Neuronal stem cell (in vitro differentiated cells): ENCODE results near the gene METRN.

ENCODE experiments used
- DNase-seq: peaks from one replicate; pipeline ENCODE4 v3.0.0-alpha.2; 2013; ENCODE audit warnings: low spot score
- H2AFZ ChIP-seq: one replicate; pipeline ENCODE4 v1.6.1; 2013; ENCODE audit warnings: mild to moderate bottlenecking, low read length, inconsistent platforms
- H2AK5ac ChIP-seq: 2 replicates; pipeline ENCODE4 v1.6.1; 2013; ENCODE audit warnings: low read depth, mild to moderate bottlenecking, inconsistent platforms, low read length, moderate library complexity, mixed read lengths
- H2BK120ac ChIP-seq: 2 replicates; pipeline ENCODE4 v1.6.1; 2013; ENCODE audit warnings: low read depth, mild to moderate bottlenecking, inconsistent platforms, low read length, moderate library complexity, mixed read lengths
- H2BK12ac ChIP-seq: one replicate; pipeline ENCODE4 v1.6.1; 2013; ENCODE audit warnings: low read length, inconsistent platforms
- H2BK15ac ChIP-seq: 2 replicates; pipeline ENCODE4 v1.6.1; 2013; ENCODE audit warnings: mild to moderate bottlenecking, low read length, inconsistent platforms, mixed read lengths
- H2BK5ac ChIP-seq: one replicate; pipeline ENCODE4 v1.6.1; 2013; ENCODE audit warnings: inconsistent platforms, mild to moderate bottlenecking, low read length, moderate library complexity
- H3K14ac ChIP-seq: one replicate; pipeline ENCODE4 v1.6.1; 2013; ENCODE audit warnings: low read length, inconsistent platforms
- H3K18ac ChIP-seq: 2 replicates; pipeline ENCODE4 v1.6.1; 2013; ENCODE audit warnings: low read length, inconsistent platforms
- H3K23ac ChIP-seq: 2 replicates; pipeline ENCODE4 v1.6.1; 2013; ENCODE audit warnings: low read depth, mild to moderate bottlenecking, mixed read lengths, low read length, inconsistent platforms; ENCODE audit not compliant: poor library complexity
- H3K27ac ChIP-seq: replicated peaks from 3 replicates; pipeline ENCODE4 v1.5.1; 2013; ENCODE audit warnings: low read length, inconsistent platforms
- H3K27me3 ChIP-seq, 3 experiments: 2 replicates each; pipeline ENCODE4 v1.6.1; 2013; ENCODE audit warnings: low read length in 3 of 3, mild to moderate bottlenecking in 2 of 3, inconsistent platforms in 1 of 3, low read depth in 1 of 3, mixed read lengths in 1 of 3, moderate library complexity in 1 of 3; ENCODE audit not compliant: control insufficient read depth in 3 of 3, insufficient read depth in 3 of 3
- H3K36me3 ChIP-seq, 2 donors: replicated peaks in 1 of 2; 2 replicates each; pipeline ENCODE4 v1.6.1; 2013; ENCODE audit warnings: low read length in 2 of 2; ENCODE audit not compliant: control insufficient read depth in 2 of 2, insufficient read depth in 2 of 2
- H3K4ac ChIP-seq: 2 replicates; pipeline ENCODE4 v1.6.1; 2013; ENCODE audit warnings: inconsistent platforms, mild to moderate bottlenecking, low read length, moderate library complexity
- H3K4me1 ChIP-seq, 2 donors: 1 replicate in 1 of 2; 2 replicates in 1 of 2; pipeline ENCODE4 v1.6.1; 2013; ENCODE audit warnings: low read length in 2 of 2, low read depth in 1 of 2; ENCODE audit not compliant: control insufficient read depth in 2 of 2, insufficient read depth in 1 of 2
- H3K4me2 ChIP-seq: one replicate; pipeline ENCODE4 v1.6.1; 2013; ENCODE audit warnings: mild to moderate bottlenecking, low read length, inconsistent platforms; ENCODE audit not compliant: insufficient read depth, poor library complexity, severe bottlenecking
- H3K4me3 ChIP-seq, 2 donors: 2 replicates each; pipeline ENCODE4 v1.5.1; 2013; ENCODE audit warnings: low read length in 2 of 2, mild to moderate bottlenecking in 2 of 2, inconsistent platforms in 1 of 2, moderate library complexity in 1 of 2
- H3K79me1 ChIP-seq: one replicate; pipeline ENCODE4 v1.6.1; 2013; ENCODE audit warnings: low read depth, mild to moderate bottlenecking, inconsistent platforms, low read length, moderate library complexity
- H3K9ac ChIP-seq: one replicate; pipeline ENCODE4 v1.6.1; 2013; ENCODE audit warnings: mild to moderate bottlenecking, low read depth, low read length, inconsistent platforms; ENCODE audit not compliant: poor library complexity
- H3K9me3 ChIP-seq, 2 donors: replicated peaks in 1 of 2; 2 replicates each; pipeline versions ENCODE3 to v1.6.1; 2013; ENCODE audit warnings: low read length in 2 of 2, mild to moderate bottlenecking in 2 of 2, inconsistent platforms in 1 of 2, low read depth in 1 of 2, mixed read lengths in 1 of 2, moderate library complexity in 1 of 2; ENCODE audit not compliant: control insufficient read depth in 2 of 2, insufficient read depth in 1 of 2
- H4K8ac ChIP-seq: one replicate; pipeline ENCODE4 v1.6.1; 2013; ENCODE audit warnings: low read depth, mild to moderate bottlenecking, inconsistent platforms, low read length, moderate library complexity
- H4K91ac ChIP-seq: one replicate; pipeline ENCODE4 v1.6.1; 2013; ENCODE audit warnings: low read length, low read depth, mild to moderate bottlenecking, inconsistent platforms; ENCODE audit not compliant: poor library complexity
- WGBS, 2 donors: extraction: QIAGEN DNeasy Blood & Tissue Kit; methylation state at CpG; one replicate each; pipeline ENCODE4 v1.1.7; 2013; ENCODE audit warnings: missing lambda C conversion rate in 2 of 2, mixed read lengths in 1 of 2; ENCODE audit not compliant: insufficient read length in 2 of 2, insufficient replicate concordance in 1 of 2; ENCODE audit errors: extremely low coverage in 2 of 2; 5-methylcytosine and 5-hydroxymethylcytosine counted together

The METRN gene

GRCh38 chr16:766008-766819, 51.3 kb downstream of the METRN start:
- Histone ChIP-seq H2BK120ac (no peak overlapping the region), H3K18ac (peak overlapping the region; percentile 13), H2BK5ac (no peak overlapping the region), H2AK5ac (peak overlapping the region; percentile 90), H2BK15ac (peak overlapping the region; percentile 93), H3K14ac (no peak overlapping the region), H3K23ac (peak overlapping the region; percentile 23), H3K27me3 (peaks cover 0 to 10% (median 0%) of the 10 kb centered on the region in 3 experiments), H3K36me3 (no peaks in the 10 kb centered on the region), H4K91ac (no peak overlapping the region), H3K9ac (no peak overlapping the region), H3K27ac (no peak overlapping the region), H4K8ac (no peak overlapping the region), H3K4me1 (peaks cover 0 to 10% of the 10 kb centered on the region in 2 donors), H2BK12ac (peak overlapping the region; percentile 73), H3K79me1 (peaks cover 5% of the 10 kb centered on the region), H2AFZ (no peak overlapping the region), H3K4ac (no peak overlapping the region), H3K9me3 (no peaks in the 10 kb centered on the region), H3K4me2 (no peak overlapping the region), H3K4me3 (no peak overlapping the region)
- WGBS, 2 donors, result no CpG with 5 or more reads among the region's 29 CpGs
- DNase-seq, result no peak

- H3K18ac ChIP-seq, result peak overlapping the region; percentile 27
- peak overlapping the region; percentile 82 for H2BK5ac ChIP-seq
- H3K4ac ChIP-seq, result no peak overlapping the region
- no peak overlapping the region for H4K8ac ChIP-seq
- H3K9me3 ChIP-seq, result no peaks in the 10 kb centered on the region
- H3K23ac ChIP-seq, result peak overlapping the region; percentile 23
- H2AK5ac ChIP-seq, result peak overlapping the region; percentile 90
- no CpG with 5 or more reads among the region's 48 CpGs for WGBS, 2 donors
- no peak overlapping the region for H3K14ac ChIP-seq
- H3K27ac ChIP-seq, result no peak overlapping the region
- no peak overlapping the region for H3K4me3 ChIP-seq
- no peak for DNase-seq
- no peak overlapping the region for H4K91ac ChIP-seq
- H3K4me1 ChIP-seq, result peaks cover 0 to 10% of the 10 kb centered on the region in 2 donors
- H3K27me3 ChIP-seq, result peaks cover 0 to 4% (median 0%) of the 10 kb centered on the region in 3 experiments
- peak overlapping the region; percentile 46 for H2BK12ac ChIP-seq
- H3K4me2 ChIP-seq, result no peak overlapping the region
- no peaks in the 10 kb centered on the region for H3K36me3 ChIP-seq
- H2AFZ ChIP-seq, result no peak overlapping the region
- H2BK120ac ChIP-seq, result no peak overlapping the region
- H3K9ac ChIP-seq, result peak overlapping the region; percentile 44
- H2BK15ac ChIP-seq, result peak overlapping the region; percentile 93
- H3K79me1 ChIP-seq, result peaks cover 3% of the 10 kb centered on the region
Measured at GRCh38 chr16:766820-767640, 52.1 kb downstream of the METRN start.

- Histone ChIP-seq H3K36me3 (no peaks in the 10 kb centered on the region), H3K4me3 (no peak overlapping the region), H3K27ac (peak overlapping the region; percentile 30), H2BK12ac (no peak overlapping the region), H3K23ac (peak overlapping the region; percentile 43), H3K4ac (no peak overlapping the region), H3K9ac (no peak overlapping the region), H2BK5ac (no peak overlapping the region), H3K9me3 (no peaks in the 10 kb centered on the region), H4K8ac (no peak overlapping the region), H3K79me1 (peaks cover 3% of the 10 kb centered on the region), H4K91ac (no peak overlapping the region), H2AK5ac (peak overlapping the region; percentile 97), H2BK120ac (peak overlapping the region; percentile 67), H3K18ac (no peak overlapping the region), H2BK15ac (peak overlapping the region; percentile 89), H3K4me1 (peaks cover 0 to 10% of the 10 kb centered on the region in 2 donors), H3K14ac (no peak overlapping the region), H3K4me2 (no peak overlapping the region), H2AFZ (no peak overlapping the region), H3K27me3 (peaks cover 0 to 4% (median 0%) of the 10 kb centered on the region in 3 experiments)
- no CpG with 5 or more reads among the region's 38 CpGs for WGBS, 2 donors
- DNase-seq, result no peak
Measured at GRCh38 chr16:767743-768235, 52.9 kb downstream of the METRN start.
